ENCODE data around the gene ANK3.
"Not testable (repeated sequence)": the region's sequence is repeated elsewhere in the genome, so short reads cannot be mapped to it uniquely, and the experiment has no call there.

Gene ANK3

DNA sequence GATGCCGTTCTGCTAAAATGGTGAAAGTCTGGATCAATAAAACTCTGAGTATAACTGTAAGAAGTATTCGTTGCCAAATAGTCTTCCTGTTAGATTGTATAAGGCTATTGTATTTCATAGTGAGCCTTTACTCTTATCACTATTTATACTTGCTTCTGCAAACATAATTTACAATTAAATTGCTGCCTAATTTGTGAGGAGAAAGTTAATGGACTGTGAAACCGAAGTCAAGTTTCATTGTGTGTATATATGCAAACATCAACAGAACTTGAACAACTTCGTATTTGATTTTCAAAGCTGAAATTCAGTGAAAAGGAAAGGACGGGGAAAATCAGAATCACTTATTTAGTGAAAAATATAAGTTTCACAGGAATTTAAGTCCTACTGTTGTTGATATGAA is 347.4 kb downstream of the ANK3 start:
- H3K4me1 ChIP-seq (ENCODE audit: insufficient read depth, low read length), result no peaks in the 10 kb centered on the region; the same call in 1 of the 2 replicates
- H3K4me3 ChIP-seq (ENCODE audit: low read length), result no peak overlapping the region
- no peak overlapping the region for H3K9ac ChIP-seq (ENCODE audit: low read depth, low read length)
- no peaks in the 10 kb centered on the region for H3K9me3 ChIP-seq (ENCODE audit: insufficient read depth, low read depth, low read length)
- no peak overlapping the region for H3K27ac ChIP-seq (ENCODE audit: low read length)
- H3K36me3 ChIP-seq (ENCODE audit: insufficient read depth, low read depth, low read length), result no peaks in the 10 kb centered on the region
- H3K27me3 ChIP-seq (ENCODE audit: insufficient read depth, low read length), result no peaks in the 10 kb centered on the region

DNA sequence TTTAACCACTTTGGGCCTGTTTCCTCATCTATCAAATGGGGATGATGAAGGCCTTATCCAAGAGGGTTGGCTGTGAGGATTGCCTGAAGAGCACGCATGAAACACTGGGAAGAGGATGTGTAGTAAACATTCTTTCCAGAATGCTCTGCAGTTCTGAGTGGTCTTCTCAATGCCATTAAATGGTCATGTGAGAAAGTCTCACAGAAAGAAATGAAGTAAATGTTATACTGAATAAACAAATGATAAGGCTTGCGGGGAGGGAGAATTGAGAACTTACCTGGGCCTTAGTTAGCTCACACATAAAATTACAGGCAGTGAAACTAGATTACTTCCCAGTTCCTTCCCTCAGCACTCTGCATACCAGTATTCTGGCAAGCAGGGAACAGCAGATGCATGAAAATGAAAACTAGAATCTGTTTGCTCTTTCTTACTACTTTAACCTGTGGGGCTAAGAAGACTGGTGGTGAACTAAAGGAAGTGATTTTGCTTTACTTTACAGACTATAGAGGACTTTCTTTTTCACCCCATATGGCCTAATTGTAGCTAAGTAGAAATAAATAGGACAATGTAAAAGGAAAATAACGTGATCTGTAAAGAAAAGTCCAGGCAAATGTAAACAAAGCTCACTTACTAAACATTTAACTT is 348.1 kb downstream of the ANK3 start:
- Histone ChIP-seq H3K4me3 (ENCODE audit: low read length) (no peak overlapping the region), H3K9ac (ENCODE audit: low read depth, low read length) (no peak overlapping the region), H3K4me1 (ENCODE audit: insufficient read depth, low read length) (no peaks in the 10 kb centered on the region; the same call in 1 of the 2 replicates), H3K27me3 (ENCODE audit: insufficient read depth, low read length) (no peaks in the 10 kb centered on the region), H3K9me3 (ENCODE audit: insufficient read depth, low read depth, low read length) (no peaks in the 10 kb centered on the region), H3K36me3 (ENCODE audit: insufficient read depth, low read depth, low read length) (no peaks in the 10 kb centered on the region), H3K27ac (ENCODE audit: low read length) (no peak overlapping the region)

DNA sequence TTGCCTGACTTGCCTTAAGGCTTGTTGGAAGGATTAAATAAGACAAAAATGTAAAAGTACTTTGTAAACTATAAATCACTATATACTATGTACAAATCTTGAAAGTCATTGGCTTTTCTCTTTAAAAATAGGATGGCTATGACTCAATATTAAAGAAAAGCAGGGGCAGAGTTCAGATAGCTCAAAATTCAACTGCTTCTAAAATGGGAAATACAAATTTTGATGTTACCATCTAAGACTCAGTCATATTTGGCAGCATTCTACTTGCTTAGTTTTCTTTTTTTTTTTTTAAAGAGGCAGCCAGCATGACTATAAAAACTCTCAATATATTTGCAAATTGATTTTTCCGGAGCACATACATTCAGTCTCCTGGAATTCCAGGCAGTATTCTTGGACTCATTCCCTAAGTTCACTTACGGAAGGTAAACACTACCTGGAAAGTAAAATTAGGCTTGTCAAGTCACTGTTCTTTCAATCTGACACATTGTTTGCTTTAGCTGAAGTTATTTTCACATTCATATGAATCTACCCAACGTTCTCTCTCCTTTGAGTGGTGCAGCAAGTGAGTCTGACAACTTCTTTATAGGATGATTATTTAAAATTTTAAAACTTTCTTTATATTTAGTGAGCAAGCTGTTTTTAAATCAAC is 349.5 kb downstream of the ANK3 start:
- Histone ChIP-seq H3K4me3 (ENCODE audit: low read length) (no peak overlapping the region), H3K9ac (ENCODE audit: low read depth, low read length) (no peak overlapping the region), H3K36me3 (ENCODE audit: insufficient read depth, low read depth, low read length) (no peaks in the 10 kb centered on the region), H3K4me1 (ENCODE audit: insufficient read depth, low read length) (no peaks in the 10 kb centered on the region; the same call in 1 of the 2 replicates), H3K27me3 (ENCODE audit: insufficient read depth, low read length) (no peaks in the 10 kb centered on the region), H3K27ac (ENCODE audit: low read length) (no peak overlapping the region), H3K9me3 (ENCODE audit: insufficient read depth, low read depth, low read length) (no peaks in the 10 kb centered on the region)

DNA sequence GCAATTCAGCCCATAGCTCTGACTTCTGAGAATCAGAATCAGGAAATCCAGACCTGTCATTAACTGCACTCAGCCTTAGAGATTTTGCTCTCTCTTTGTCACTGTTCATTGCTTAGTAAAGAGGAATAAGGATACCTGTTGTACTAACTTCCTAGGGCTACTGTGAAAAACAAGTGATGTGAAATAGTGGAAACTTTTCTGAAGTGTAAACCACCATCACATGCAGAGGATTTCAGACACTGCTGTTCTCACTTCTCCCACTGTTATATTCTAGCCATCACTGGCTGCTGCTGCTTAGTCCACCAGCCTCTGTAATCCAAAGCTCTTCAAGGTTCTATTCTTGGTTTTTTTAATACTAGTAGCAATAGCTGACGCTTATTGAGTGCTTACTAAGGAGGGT is 353.7 kb downstream of the ANK3 start:
- Histone ChIP-seq H3K4me1 (ENCODE audit: insufficient read depth, low read length) (no peaks in the 10 kb centered on the region), H3K4me3 (ENCODE audit: low read length) (no peak overlapping the region), H3K9me3 (ENCODE audit: insufficient read depth, low read depth, low read length) (no peaks in the 10 kb centered on the region), H3K27me3 (ENCODE audit: insufficient read depth, low read length) (no peaks in the 10 kb centered on the region), H3K27ac (ENCODE audit: low read length) (no peak overlapping the region), H3K36me3 (ENCODE audit: insufficient read depth, low read depth, low read length) (no peaks in the 10 kb centered on the region), H3K9ac (ENCODE audit: low read depth, low read length) (no peak overlapping the region)

DNA sequence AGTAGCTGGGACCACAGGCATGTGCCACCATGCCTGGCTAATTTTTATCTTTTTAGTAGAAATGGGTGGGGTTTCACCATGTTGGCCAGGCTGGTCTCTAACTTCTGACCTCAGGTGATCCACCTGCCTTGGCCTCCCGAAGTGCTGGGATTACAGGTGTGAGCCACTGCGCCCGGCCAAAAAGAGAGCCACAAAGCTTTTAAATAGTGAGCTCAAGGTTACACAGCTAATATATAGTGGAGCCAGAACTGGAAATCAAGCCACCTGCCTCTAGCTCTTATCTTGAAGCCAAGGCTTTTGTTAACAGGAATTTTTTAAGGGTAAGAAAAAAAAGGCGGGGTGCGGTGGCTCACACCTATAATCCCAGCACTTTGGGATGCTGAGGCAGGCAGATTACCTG is 354.3 kb downstream of the ANK3 start:
- H3K27ac ChIP-seq (ENCODE audit: low read length); H3K9ac ChIP-seq (ENCODE audit: low read depth, low read length); H3K9me3 ChIP-seq (ENCODE audit: insufficient read depth, low read depth, low read length); H3K4me3 ChIP-seq (ENCODE audit: low read length); H3K36me3 ChIP-seq (ENCODE audit: insufficient read depth, low read depth, low read length); H3K4me1 ChIP-seq (ENCODE audit: insufficient read depth, low read length); H3K27me3 ChIP-seq (ENCODE audit: insufficient read depth, low read length): not testable (repeated sequence)

DNA sequence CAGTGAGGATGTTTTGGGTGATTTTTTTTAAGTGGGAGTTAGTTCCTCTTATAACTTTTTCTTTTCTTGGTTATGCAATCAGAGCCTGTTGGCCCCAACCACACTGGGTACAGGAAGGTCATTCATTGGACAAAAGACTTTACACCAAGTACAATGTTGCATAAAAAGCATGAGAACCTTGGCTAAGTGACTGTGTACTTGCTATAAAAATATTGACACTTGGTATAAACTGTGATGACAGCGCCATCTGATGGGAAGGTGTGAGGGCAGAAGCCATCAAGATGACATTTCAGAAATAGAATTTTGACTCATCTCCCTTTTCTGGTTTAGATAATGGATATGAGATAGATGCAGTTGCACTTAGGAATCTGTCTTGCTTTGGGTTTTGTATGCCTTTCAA is 357.0 kb downstream of the ANK3 start:
- Histone ChIP-seq H3K27ac (ENCODE audit: low read length) (no peak overlapping the region), H3K9me3 (ENCODE audit: insufficient read depth, low read depth, low read length) (no peaks in the 10 kb centered on the region), H3K27me3 (ENCODE audit: insufficient read depth, low read length) (no peaks in the 10 kb centered on the region), H3K9ac (ENCODE audit: low read depth, low read length) (no peak overlapping the region), H3K36me3 (ENCODE audit: insufficient read depth, low read depth, low read length) (no peaks in the 10 kb centered on the region), H3K4me1 (ENCODE audit: insufficient read depth, low read length) (no peaks in the 10 kb centered on the region), H3K4me3 (ENCODE audit: low read length) (no peak overlapping the region)

DNA sequence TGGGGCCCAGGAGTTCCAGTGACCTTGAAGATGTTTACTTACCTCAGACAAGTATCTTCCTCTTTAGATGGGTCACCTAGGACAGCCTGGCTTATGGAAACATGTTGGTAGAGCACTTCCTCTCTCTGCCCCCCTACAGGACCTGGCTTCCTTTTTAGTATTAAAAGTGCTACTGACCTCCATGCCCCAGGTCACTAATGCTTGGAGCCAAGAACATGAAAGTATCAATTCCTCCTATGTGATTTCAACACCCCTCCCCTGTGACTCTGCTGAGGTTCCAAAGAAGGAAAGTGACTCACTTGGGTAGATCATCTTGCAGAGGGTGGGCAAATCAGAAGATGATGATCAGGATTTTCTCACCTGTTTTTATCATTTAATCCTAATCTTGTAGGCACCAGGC is 358.0 kb downstream of the ANK3 start:
- Histone ChIP-seq H3K4me1 (ENCODE audit: insufficient read depth, low read length) (no peaks in the 10 kb centered on the region), H3K4me3 (ENCODE audit: low read length) (no peak overlapping the region), H3K27me3 (ENCODE audit: insufficient read depth, low read length) (no peaks in the 10 kb centered on the region), H3K36me3 (ENCODE audit: insufficient read depth, low read depth, low read length) (no peaks in the 10 kb centered on the region), H3K9ac (ENCODE audit: low read depth, low read length) (no peak overlapping the region), H3K9me3 (ENCODE audit: insufficient read depth, low read depth, low read length) (no peaks in the 10 kb centered on the region), H3K27ac (ENCODE audit: low read length) (no peak overlapping the region)

DNA sequence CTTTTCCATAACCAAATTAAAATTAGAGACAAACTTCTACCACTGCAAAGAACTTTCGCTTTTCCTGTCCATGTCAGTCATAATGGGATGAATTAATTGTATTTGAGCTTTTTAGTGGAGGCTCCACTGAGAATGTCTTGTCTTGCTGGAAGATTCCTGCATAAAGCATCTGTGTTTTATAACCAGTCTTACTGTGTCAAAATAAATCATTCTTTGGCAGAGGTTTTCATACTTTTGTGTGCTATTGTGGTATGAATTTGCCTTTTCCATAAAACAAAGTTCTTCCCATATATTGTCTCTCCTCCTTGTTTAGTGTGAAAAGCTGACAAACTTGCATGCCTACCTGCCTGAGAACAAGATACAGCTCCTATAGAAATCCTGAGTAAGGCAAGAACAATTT is 358.5 kb downstream of the ANK3 start:
- no peaks in the 10 kb centered on the region for H3K36me3 ChIP-seq (ENCODE audit: insufficient read depth, low read depth, low read length)
- H3K27ac ChIP-seq (ENCODE audit: low read length), result no peak overlapping the region
- no peaks in the 10 kb centered on the region for H3K9me3 ChIP-seq (ENCODE audit: insufficient read depth, low read depth, low read length)
- H3K27me3 ChIP-seq (ENCODE audit: insufficient read depth, low read length), result no peaks in the 10 kb centered on the region
- H3K4me3 ChIP-seq (ENCODE audit: low read length), result no peak overlapping the region
- no peaks in the 10 kb centered on the region for H3K4me1 ChIP-seq (ENCODE audit: insufficient read depth, low read length)
- H3K9ac ChIP-seq (ENCODE audit: low read depth, low read length), result no peak overlapping the region

DNA sequence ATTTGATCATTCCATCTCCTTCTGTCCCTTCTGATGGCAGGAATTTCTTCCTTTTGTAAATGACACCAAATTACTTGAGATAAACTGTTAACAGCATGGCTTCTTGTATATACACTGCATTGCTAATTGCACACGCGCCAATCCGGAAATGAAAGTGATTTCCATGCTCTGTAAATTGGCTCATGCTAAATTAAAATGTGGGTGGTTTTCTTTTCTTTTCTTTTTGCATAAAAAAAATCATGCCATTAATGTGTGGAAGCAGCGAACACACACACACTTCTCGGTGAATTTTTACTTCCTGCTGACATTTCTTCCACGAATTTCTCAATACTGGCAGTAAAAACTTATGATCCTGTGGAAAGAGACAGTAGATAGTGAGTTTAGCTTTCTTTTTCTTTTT is 360.2 kb downstream of the ANK3 start:
- Histone ChIP-seq H3K9me3 (ENCODE audit: insufficient read depth, low read depth, low read length) (no peaks in the 10 kb centered on the region), H3K4me3 (ENCODE audit: low read length) (no peak overlapping the region), H3K4me1 (ENCODE audit: insufficient read depth, low read length) (no peaks in the 10 kb centered on the region), H3K27me3 (ENCODE audit: insufficient read depth, low read length) (no peaks in the 10 kb centered on the region), H3K9ac (ENCODE audit: low read depth, low read length) (no peak overlapping the region), H3K27ac (ENCODE audit: low read length) (no peak overlapping the region), H3K36me3 (ENCODE audit: insufficient read depth, low read depth, low read length) (no peaks in the 10 kb centered on the region)

DNA sequence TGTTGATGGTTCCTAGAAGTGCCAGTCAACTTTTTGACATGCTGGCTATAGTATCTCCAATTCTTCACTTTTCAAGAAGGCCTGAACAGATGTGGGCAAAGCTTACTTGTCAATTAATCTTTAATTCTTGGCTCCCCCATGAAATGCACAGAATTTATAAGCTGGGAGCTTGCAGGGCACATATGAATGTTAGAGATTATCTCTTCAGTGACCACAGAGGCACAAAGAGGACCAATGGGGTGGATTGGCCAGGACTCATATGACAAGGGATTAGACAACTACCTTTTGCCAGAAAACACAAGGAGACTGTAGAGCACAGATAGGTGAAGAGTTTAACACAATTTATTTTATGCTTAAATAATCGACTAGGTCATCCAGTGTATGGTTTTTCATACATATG is 361.6 kb downstream of the ANK3 start:
- H3K9me3 ChIP-seq (ENCODE audit: insufficient read depth, low read depth, low read length), result no peaks in the 10 kb centered on the region

DNA sequence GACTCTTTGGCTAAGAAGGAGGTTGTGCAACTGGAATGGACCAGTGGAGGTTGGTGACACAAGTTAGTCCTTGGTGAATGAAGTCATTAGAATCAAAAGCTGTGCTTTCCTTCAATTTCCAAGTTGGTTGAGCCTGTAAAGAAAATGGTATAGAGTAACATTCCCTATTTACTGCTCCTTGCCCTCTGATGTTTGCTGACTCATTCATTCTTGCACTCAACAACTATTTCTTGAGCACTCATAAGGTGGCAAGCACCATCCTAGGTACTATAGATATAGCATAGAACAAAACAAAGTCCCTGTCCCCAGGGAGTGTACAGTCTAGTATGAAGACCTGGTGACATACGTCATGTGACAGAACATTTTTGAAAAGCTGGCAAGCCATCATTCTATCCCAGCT is 364.4 kb downstream of the ANK3 start:
- H3K27ac ChIP-seq (ENCODE audit: low read length), result no peak overlapping the region
- H3K4me3 ChIP-seq (ENCODE audit: low read length), result no peak overlapping the region
- H3K36me3 ChIP-seq (ENCODE audit: insufficient read depth, low read depth, low read length), result no peaks in the 10 kb centered on the region
- H3K9ac ChIP-seq (ENCODE audit: low read depth, low read length), result no peak overlapping the region
- no peaks in the 10 kb centered on the region for H3K27me3 ChIP-seq (ENCODE audit: insufficient read depth, low read length)
- no peaks in the 10 kb centered on the region for H3K4me1 ChIP-seq (ENCODE audit: insufficient read depth, low read length)
- no peaks in the 10 kb centered on the region for H3K9me3 ChIP-seq (ENCODE audit: insufficient read depth, low read depth, low read length)

More for the DNA sequence above, 361.6 kb downstream of the ANK3 start:
- Histone ChIP-seq H3K27me3 (ENCODE audit: insufficient read depth, low read length) (no peaks in the 10 kb centered on the region), H3K4me3 (ENCODE audit: low read length) (no peak overlapping the region), H3K36me3 (ENCODE audit: insufficient read depth, low read depth, low read length) (no peaks in the 10 kb centered on the region), H3K4me1 (ENCODE audit: insufficient read depth, low read length) (no peaks in the 10 kb centered on the region), H3K27ac (ENCODE audit: low read length) (no peak overlapping the region), H3K9ac (ENCODE audit: low read depth, low read length) (no peak overlapping the region)

DNA sequence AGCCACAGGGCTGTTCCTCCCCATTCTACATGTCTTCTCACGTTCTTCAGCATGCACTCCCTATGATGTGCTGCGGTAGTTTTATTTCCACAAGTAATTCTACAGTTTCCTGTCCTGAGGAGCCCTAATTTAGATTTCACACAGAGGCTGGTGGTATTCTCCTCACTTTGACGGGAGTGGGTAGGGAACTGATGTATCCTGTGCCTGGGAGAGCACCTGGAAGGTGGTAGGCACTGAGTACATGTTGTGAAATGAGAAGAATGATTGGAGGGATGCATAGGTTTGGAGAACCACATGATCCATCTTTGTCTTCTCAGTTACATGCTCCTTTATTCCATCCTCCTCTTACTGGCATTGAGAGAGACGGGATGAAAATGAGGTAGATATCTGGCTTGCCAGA is 365.2 kb downstream of the ANK3 start:
- no peak overlapping the region for H3K9ac ChIP-seq (ENCODE audit: low read depth, low read length)
- H3K9me3 ChIP-seq (ENCODE audit: insufficient read depth, low read depth, low read length), result no peaks in the 10 kb centered on the region
- no peaks in the 10 kb centered on the region for H3K27me3 ChIP-seq (ENCODE audit: insufficient read depth, low read length)
- no peaks in the 10 kb centered on the region for H3K4me1 ChIP-seq (ENCODE audit: insufficient read depth, low read length)
- H3K36me3 ChIP-seq (ENCODE audit: insufficient read depth, low read depth, low read length), result no peaks in the 10 kb centered on the region
- H3K4me3 ChIP-seq (ENCODE audit: low read length), result no peak overlapping the region
- H3K27ac ChIP-seq (ENCODE audit: low read length), result no peak overlapping the region
